GM23338 (cell line): ENCODE results near the gene CRYBG2. TPM values are rescaled to one million over a fixed set of nuclear protein-coding genes. Genes with fewer than 3 reads are reported as not detected.

Experiments used
- ATAC-seq: fragments of 200-7000 bp; cut with Tn5 transposase; 3 replicates; pipeline ENCODE4 v1.9.1; 2020
- DNase-seq: peaks from one replicate; pipeline ENCODE4 v3.0.0-alpha.2; 2015; ENCODE audit warnings: low spot score
- H2AFZ ChIP-seq: fragments of 200-600 bp; sonication (generic); 2 replicates; pipeline ENCODE4 v1.8.0; 2016; ENCODE audit warnings: antibody characterized with exemption, mild to moderate bottlenecking, moderate library complexity
- H3F3A ChIP-seq: fragments of 200-600 bp; sonication (generic); replicated peaks from 2 replicates; pipeline ENCODE4 v1.8.0; 2017; ENCODE audit warnings: antibody characterized with exemption, mixed run types, low read depth
- H3K27ac ChIP-seq: fragments of 200-600 bp; sonication (generic); 2 replicates; pipeline ENCODE4 v1.6.1; 2016; ENCODE audit warnings: low read depth
- H3K27me3 ChIP-seq: fragments of 200-600 bp; sonication (generic); 2 replicates; pipeline ENCODE4 v1.8.0; 2016; ENCODE audit warnings: mild to moderate bottlenecking, mixed run types, moderate library complexity; ENCODE audit not compliant: insufficient read depth
- H3K36me3 ChIP-seq: fragments of 200-600 bp; sonication (generic); 2 replicates; pipeline ENCODE4 v1.8.0; 2016; ENCODE audit warnings: mild to moderate bottlenecking; ENCODE audit not compliant: insufficient read depth
- H3K4me1 ChIP-seq: fragments of 200-600 bp; sonication (generic); 2 replicates; pipeline ENCODE4 v1.8.0; 2016; ENCODE audit warnings: mild to moderate bottlenecking, moderate library complexity; ENCODE audit not compliant: insufficient read depth
- H3K4me2 ChIP-seq: fragments of 200-600 bp; sonication (generic); 2 replicates; pipeline ENCODE4 v1.7.1; 2017; ENCODE audit warnings: mixed run types
- H3K4me3 ChIP-seq: fragments of 200-600 bp; sonication (generic); 2 replicates; pipeline ENCODE4 v1.6.1; 2016; ENCODE audit warnings: mixed run types
- H3K79me2 ChIP-seq: fragments of 200-600 bp; sonication (generic); replicated peaks from 2 replicates; pipeline ENCODE4 v1.8.0; 2017; ENCODE audit warnings: mild to moderate bottlenecking; ENCODE audit not compliant: insufficient read depth
- H3K9me2 ChIP-seq: fragments of 200-600 bp; sonication (generic); 2 replicates; pipeline ENCODE4 v1.8.0; 2017; ENCODE audit not compliant: insufficient read depth
- H4K20me1 ChIP-seq: fragments of 200-600 bp; sonication (generic); replicated peaks from 2 replicates; pipeline ENCODE4 v1.8.0; 2017; ENCODE audit warnings: mild to moderate bottlenecking; ENCODE audit not compliant: insufficient read depth
- H3K27ac Mint-ChIP-seq: 2 replicates; pipeline ENCODE4 v1.8.0; 2020; ENCODE audit warnings: inconsistent platforms, mild to moderate bottlenecking, moderate library complexity, mixed read lengths
- H3K27me3 Mint-ChIP-seq: 3 replicates; pipeline ENCODE4 v1.8.0; 2022; ENCODE audit warnings: low read depth, mild to moderate bottlenecking, moderate library complexity, mixed read lengths, inconsistent platforms; ENCODE audit not compliant: insufficient read depth, poor library complexity
- H3K36me3 Mint-ChIP-seq: 3 replicates; pipeline ENCODE4 v1.8.0; 2021; ENCODE audit warnings: low read depth, mild to moderate bottlenecking, inconsistent platforms, moderate library complexity, mixed read lengths
- H3K4me1 Mint-ChIP-seq: 3 replicates; pipeline ENCODE4 v1.8.0; 2020; ENCODE audit warnings: mild to moderate bottlenecking, inconsistent platforms, mixed read lengths
- H3K4me3 Mint-ChIP-seq: 3 replicates; pipeline ENCODE4 v1.8.0; 2021; ENCODE audit warnings: moderate library complexity, mild to moderate bottlenecking, inconsistent platforms, mixed read lengths
- H3K9me3 Mint-ChIP-seq: 3 replicates; pipeline ENCODE4 v1.8.0; 2020; ENCODE audit warnings: moderate library complexity, mild to moderate bottlenecking, inconsistent platforms, mixed read lengths
- CREB1 ChIP-seq: fragments of 250-450 bp; sonication (Bioruptor Pico); IDR thresholded peaks from 2 replicates; pipeline ENCODE4 v1.5.0; 2020; ENCODE audit warnings: low read depth, mild to moderate bottlenecking, moderate library complexity
- CTCF ChIP-seq, 2 experiments: fragments of 200-600 bp in 1 of 2; sonication (generic) in 1 of 2; conservative IDR thresholded peaks; 2 replicates each; pipeline versions ENCODE4 v1.5.1 to v1.6.1; 2016 to 2017; ENCODE audit warnings: antibody characterized with exemption in 2 of 2, low read depth in 2 of 2, mild to moderate bottlenecking in 2 of 2, moderate library complexity in 1 of 2
- ETS1 ChIP-seq: IDR thresholded peaks from 2 replicates; pipeline ENCODE4 v1.6.1; 2016; ENCODE audit warnings: antibody characterized with exemption
- EZH2 ChIP-seq: fragments of 200-600 bp; sonication (generic); IDR thresholded peaks from one replicate; pipeline ENCODE4 v1.8.0; 2017; ENCODE audit warnings: antibody characterized with exemption, mild to moderate bottlenecking, low read depth; ENCODE audit not compliant: unreplicated experiment
- EZH2phosphoT487 ChIP-seq: fragments of 200-600 bp; sonication (generic); IDR thresholded peaks from one replicate; pipeline ENCODE4 v1.8.1; 2018; ENCODE audit warnings: antibody characterized with exemption; ENCODE audit not compliant: unreplicated experiment
- JUNB ChIP-seq: IDR thresholded peaks from one replicate; pipeline ENCODE4 v1.6.1; 2016; ENCODE audit warnings: antibody characterized with exemption; ENCODE audit not compliant: unreplicated experiment
- NANOG ChIP-seq: IDR thresholded peaks from 2 replicates; pipeline ENCODE4 v1.6.1; 2016; ENCODE audit warnings: antibody characterized with exemption, borderline replicate concordance
- POLR2AphosphoS5 ChIP-seq: IDR thresholded peaks from 2 replicates; pipeline ENCODE4 v1.6.1; 2016; ENCODE audit warnings: antibody characterized with exemption, low read depth
- REST ChIP-seq: IDR thresholded peaks from one replicate; pipeline ENCODE4 v1.6.1; 2018; ENCODE audit warnings: antibody characterized with exemption; ENCODE audit not compliant: unreplicated experiment
- STAT1 ChIP-seq: IDR thresholded peaks from one replicate; pipeline ENCODE4 v1.6.1; 2016; ENCODE audit warnings: antibody characterized with exemption; ENCODE audit not compliant: unreplicated experiment
- ZNF114 ChIP-seq: fragments of 250-450 bp; sonication (Bioruptor Pico); IDR thresholded peaks from 2 replicates; pipeline ENCODE4 v1.5.0; 2020; ENCODE audit warnings: mild to moderate bottlenecking, moderate library complexity
- ZNF331 ChIP-seq: fragments of 250-450 bp; sonication (Bioruptor Pico); IDR thresholded peaks from 2 replicates; pipeline ENCODE4 v1.5.0; 2020; ENCODE audit warnings: low read depth, mild to moderate bottlenecking, moderate library complexity
- polyA plus RNA-seq: library from polyadenylated mRNA; unstranded; fragments of >200 nt; fragmentation: Nextera tagmentation; extraction: Ambion mirVana; gene quantifications from 2 replicates; pipeline ENCODE4 v1.2.1, GENCODE V29; 2016
- total RNA-seq: library from RNA; depleted of rRNA; stranded (reverse); fragments of >200 nt; shearing (Covaris generic); gene quantifications from 2 replicates; pipeline ENCODE4 v1.2.3, GENCODE V29; 2014

The CRYBG2 gene
- total and polyA plus RNA-seq, 2 experiments from 2014 or later: 17.6 to 18.4 TPM

GRCh38 chr1:26352338-26352679 lies 1.6 kb downstream of the CRYBG2 start:
- no peaks in the 10 kb centered on the region for H4K20me1 ChIP-seq
- H3F3A ChIP-seq: no peaks in the 10 kb centered on the region; the same call in 1 of the 2 replicates
- no peaks in the 10 kb centered on the region for H3K36me3 ChIP-seq
- H2AFZ ChIP-seq: no peak overlapping the region
- no peaks in the 10 kb centered on the region for H3K27me3 ChIP-seq
- Mint-ChIP-seq H3K36me3 (no peaks in the 10 kb centered on the region), H3K27ac (peak overlapping the region; percentile 57), H3K4me3 (no peak overlapping the region; the same call in 2 of the 3 replicates), H3K4me1 (peaks cover 42% of the 10 kb centered on the region), H3K27me3 (peaks cover 18% of the 10 kb centered on the region), H3K9me3 (no peaks in the 10 kb centered on the region)
- TF ChIP-seq JUNB: no peak
- TF ChIP-seq POLR2AphosphoS5: no peak
- TF ChIP-seq NANOG: no peak
- TF ChIP-seq CREB1 (CRISPR knock-in tag): no peak
- TF ChIP-seq ZNF114 (CRISPR knock-in tag): no peak
- no peak for TF ChIP-seq EZH2phosphoT487
- no peak overlapping the region for H3K27ac ChIP-seq
- H3K9me2 ChIP-seq: no peaks in the 10 kb centered on the region
- no peak overlapping the region for H3K4me3 ChIP-seq
- ATAC-seq (no peak), DNase-seq (no peak)
- H3K4me2 ChIP-seq: no peak overlapping the region
- peaks cover 20% of the 10 kb centered on the region for H3K4me1 ChIP-seq
- no peaks in the 10 kb centered on the region for H3K79me2 ChIP-seq

GRCh38 chr1:26351590-26352337 lies 2.2 kb downstream of the CRYBG2 start:
- Mint-ChIP-seq H3K27me3 (peaks cover 17% of the 10 kb centered on the region), H3K27ac (peak overlapping the region; percentile 57), H3K4me1 (peaks cover 39% of the 10 kb centered on the region), H3K9me3 (no peaks in the 10 kb centered on the region), H3K36me3 (no peaks in the 10 kb centered on the region), H3K4me3 (no peak overlapping the region; the same call in 2 of the 3 replicates)
- Histone ChIP-seq H3K9me2 (no peaks in the 10 kb centered on the region), H3K27ac (peak overlapping the region; percentile 82; the same call in 1 of the 2 replicates), H4K20me1 (no peaks in the 10 kb centered on the region), H3K4me1 (peaks cover 20% of the 10 kb centered on the region), H3K79me2 (no peaks in the 10 kb centered on the region), H3F3A (no peaks in the 10 kb centered on the region; the same call in 1 of the 2 replicates), H3K27me3 (no peaks in the 10 kb centered on the region), H2AFZ (no peak overlapping the region), H3K36me3 (no peaks in the 10 kb centered on the region), H3K4me2 (no peak overlapping the region), H3K4me3 (no peak overlapping the region)
- DNase-seq (no peak), ATAC-seq (no peak)
- TF ChIP-seq CTCF (conservative IDR thresholded peaks at IDR 0.05; ENCODE audit: low read depth in 2 of 2): no peak
- TF ChIP-seq ZNF331 (CRISPR knock-in tag): no peak
- TF ChIP-seq STAT1: no peak
- no peak for TF ChIP-seq CREB1 (CRISPR knock-in tag)
- TF ChIP-seq EZH2phosphoT487: no peak
- no peak for TF ChIP-seq NANOG
- no peak for TF ChIP-seq ETS1
- no peak for TF ChIP-seq POLR2AphosphoS5
- no peak for TF ChIP-seq ZNF114 (CRISPR knock-in tag)
- no peak for TF ChIP-seq EZH2
- TF ChIP-seq REST: no peak
